SW 1271 (cell line): ENCODE measurements around the gene SUSD6.

ENCODE experiments used
- DNase-seq, 2 experiments: peaks; one replicate each; lab custom pipeline; 2025; lab: John Stamatoyannopoulos, UW

The SUSD6 gene

DNA sequence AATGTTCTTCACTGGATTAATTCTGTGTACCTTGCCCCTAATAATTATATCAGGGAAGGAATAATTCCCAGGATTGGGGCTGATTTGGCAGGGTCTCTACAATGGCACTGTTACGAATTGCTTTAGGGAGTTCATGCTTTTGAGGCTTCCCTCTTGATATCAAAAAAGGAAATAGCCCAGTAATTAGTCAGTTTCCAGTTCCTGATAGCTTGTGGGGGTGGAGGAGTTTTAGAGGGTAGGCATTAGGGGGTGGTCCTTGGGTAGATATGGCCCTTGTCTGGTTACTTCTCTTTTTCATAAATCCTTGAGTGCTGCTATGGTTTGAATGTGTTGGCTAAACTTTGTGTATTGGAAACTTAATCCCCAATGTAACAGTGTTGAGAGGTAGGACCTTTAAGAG lies 149.4 kb downstream of the SUSD6 start:
- no peak for DNase-seq

DNA sequence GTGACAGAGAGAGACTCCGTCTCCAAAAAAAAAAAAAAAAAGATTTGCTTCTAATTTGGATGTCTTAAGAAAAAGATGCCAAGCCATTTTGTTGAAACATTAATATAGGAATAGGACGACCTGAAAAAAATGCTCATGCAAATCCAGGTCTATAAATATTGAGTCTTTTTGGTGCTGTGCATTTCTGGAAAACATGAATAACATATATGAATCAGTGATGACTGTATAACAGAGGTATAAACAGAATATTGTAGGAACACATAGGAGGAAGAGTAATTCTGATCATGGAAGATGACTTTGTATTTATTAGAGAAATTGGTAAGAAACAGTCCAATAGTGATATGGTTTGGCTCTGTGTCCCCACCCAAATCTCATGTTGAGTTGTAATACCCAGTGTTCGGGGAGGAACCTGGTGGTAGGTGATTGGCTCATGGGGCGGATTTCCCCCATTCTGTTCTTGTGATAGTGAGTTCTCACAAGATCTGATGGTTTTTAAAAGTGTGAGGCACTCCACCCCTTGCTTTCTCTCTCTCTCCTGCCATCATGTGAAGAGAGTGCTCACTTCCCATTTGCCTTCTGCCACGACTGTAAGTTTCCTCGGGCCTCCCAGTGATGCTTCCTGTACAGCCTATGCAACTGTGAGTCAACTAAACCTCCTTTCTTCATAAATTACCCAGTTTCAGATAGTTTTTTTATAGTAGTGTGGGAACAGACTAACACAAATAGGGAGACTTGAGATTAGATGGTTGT lies 152.5 kb downstream of the SUSD6 start:
- no peak for DNase-seq
